SW480 (cell line): ENCODE measurements around the gene TAC3.
"Not testable (repeated sequence)": the region's sequence is repeated elsewhere in the genome, so short reads cannot be mapped to it uniquely, and the experiment has no call there.

Experiments used
- DNase-seq: peaks from one replicate; pipeline ENCODE4 v3.0.0-alpha.2; 2016; ENCODE audit warnings: low spot score

The TAC3 gene

DNA sequence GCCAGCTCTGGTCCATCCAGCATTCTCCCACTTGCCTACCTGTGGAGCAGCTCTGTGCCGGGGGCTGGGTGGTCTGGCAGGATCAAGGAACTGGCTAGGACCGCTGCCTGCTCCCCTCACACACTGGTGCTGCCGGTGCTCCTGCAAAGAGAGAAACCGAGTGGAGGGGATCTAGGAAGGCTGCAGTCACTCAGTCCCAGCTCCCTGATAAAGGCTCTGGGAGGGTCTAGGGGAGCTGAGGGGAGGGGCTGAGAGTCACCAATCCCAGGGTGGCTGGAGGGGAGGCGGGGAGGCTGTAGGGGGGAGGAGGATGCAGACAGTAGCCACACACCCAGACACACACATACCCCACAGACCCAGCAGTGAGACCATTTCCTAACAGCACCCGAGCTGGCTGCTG, at the start of gene TAC3:
TSS of gene TAC3 (minus strand) at position 182 of the 400 bp plus-strand sequence. CDS start 732 bp downstream, outside the sequence.
- DNase-seq: no peak

DNA sequence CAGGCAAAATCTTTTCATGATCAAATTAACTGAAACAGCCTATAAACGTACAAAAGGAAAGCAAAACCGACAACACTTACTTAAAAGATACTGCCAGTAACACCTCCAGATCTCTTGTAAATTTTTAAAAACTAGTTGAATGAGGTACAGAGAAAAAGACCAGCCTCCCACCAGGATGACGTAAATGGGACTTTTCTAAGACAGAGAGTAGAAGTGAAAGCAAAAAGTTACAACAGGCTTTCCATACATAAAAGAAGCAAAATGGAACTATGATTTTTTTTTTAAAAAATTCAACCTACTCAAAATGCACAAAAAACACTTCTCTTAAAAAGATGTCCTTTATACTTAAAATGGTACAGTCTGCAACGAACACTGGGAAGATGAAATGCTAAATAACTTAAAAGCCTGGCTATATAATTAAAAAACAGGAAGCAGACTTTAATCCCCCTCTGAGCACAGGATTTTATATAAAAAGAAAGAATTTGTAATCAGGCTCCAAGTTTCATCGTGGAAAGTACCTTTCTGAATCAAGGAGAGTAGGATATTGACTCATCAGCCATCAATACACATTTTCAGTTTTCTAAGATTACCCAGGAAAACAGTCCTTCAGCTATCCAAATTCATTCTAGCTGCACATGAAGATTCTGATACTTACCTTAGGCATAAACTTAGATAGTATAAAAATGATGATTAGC, 47.8 kb upstream of the TAC3 start:
- no peak for DNase-seq

GRCh38 chr12:57058454-57058853, 42.1 kb upstream of the TAC3 start:
- DNase-seq: no peak

GRCh38 chr12:57057067-57057751, 40.9 kb upstream of the TAC3 start:
- DNase-seq: no peak

DNA sequence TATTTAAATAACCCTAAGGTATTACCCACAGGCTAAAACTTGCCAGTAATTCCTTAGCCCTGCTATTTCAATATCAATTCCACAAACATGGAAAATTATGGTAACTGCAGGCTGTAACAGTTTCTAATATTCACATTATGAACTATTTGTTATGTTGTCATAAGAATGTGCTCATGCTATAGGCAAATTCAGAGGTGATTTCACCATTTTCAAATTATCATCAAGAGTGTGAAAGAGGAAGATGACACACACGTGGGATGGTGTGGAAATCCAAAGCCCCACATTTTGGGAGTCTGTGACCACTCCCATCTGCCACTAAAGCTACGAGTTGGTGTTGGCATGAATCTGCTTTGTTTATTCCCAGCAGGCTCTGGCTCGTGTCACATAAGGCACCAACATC, 39.5 kb upstream of the TAC3 start:
- no peak for DNase-seq

GRCh38 chr12:57053901-57054300, 37.6 kb upstream of the TAC3 start:
- not testable (repeated sequence) for DNase-seq

GRCh38 chr12:57053146-57053545, 36.8 kb upstream of the TAC3 start:
- DNase-seq: not testable (repeated sequence)

- no peak for DNase-seq
These were observed 34.7 kb upstream of the TAC3 start for GRCh38 chr12:57051011-57051410.

GRCh38 chr12:57049890-57050289, 33.6 kb upstream of the TAC3 start, which contains the start of gene MYO1A:
MYO1A (minus strand) TSS chr12:57050129; CDS start chr12:57048323, 1,806 bp downstream.
- DNase-seq: peak; percentile 52

DNA sequence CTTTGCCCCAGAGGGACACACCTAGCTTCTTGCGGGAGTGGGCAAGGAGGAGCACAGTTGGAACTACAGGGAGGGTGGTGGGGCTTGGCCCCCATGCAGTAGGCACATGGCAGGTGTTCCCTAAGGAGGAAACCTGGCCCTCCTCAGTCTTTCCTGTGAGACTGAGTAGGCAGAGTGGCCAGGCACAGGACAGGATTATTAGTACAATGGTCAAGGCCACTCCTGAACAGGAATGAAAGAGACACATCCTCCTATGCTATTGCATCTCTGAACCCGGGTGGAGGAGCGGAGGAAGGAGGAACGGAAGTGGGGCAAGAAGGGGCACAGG, 32.8 kb upstream of the TAC3 start:
- DNase-seq: no peak

GRCh38 chr12:57048423-57049118, 32.2 kb upstream of the TAC3 start:
- no peak for DNase-seq

GRCh38 chr12:57047981-57048380, 31.7 kb upstream of the TAC3 start:
- DNase-seq: no peak

DNA sequence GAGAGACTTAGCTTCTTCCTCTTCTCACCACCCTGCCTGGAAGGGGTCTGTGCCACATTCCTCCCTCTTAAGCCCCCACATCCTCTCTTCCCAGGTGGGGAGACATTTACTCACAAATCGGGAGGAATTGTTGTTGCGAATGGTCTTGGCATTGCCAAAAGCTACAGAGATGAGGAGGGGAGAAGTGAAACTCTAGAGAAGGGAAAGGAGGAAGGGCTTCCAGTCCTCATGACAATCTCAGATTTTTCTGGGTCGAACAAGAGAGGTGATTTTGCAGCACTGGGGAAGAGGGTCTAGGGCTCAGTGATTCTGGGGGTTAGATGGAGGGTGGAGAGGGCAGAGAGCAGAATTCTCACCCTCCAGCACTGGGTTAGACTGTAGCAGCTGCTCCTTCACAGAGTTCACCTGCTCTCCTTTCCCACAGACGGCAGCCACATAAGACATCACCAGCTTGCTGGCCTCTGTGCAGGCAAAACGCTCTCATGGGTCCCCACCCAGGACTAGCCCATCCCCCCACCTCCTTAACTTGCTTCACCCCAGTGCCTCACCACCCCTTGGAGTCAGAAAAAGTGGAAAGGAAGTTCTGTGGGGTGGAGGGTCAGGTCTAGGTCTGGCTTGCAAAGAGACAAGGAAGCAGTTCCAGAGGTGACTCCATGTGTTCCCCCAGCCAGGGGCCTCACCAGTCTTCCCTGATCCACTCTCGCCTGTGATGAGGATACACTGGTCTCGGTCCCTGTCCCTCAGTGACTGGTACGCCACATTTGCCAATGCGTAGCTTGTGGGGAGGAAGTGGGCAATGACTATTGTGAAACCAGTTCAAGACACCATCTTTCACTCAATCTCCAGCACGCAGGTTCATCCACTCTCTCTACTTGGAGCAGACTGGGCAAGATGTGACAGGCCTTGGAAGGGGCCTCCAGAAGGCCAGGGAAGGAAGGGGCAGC, 30.9 kb upstream of the TAC3 start:
- no peak for DNase-seq

- DNase-seq: no peak
These were observed 29.9 kb upstream of the TAC3 start for GRCh38 chr12:57046086-57046791.

GRCh38 chr12:57044889-57045288, 28.6 kb upstream of the TAC3 start:
- no peak for DNase-seq

DNA sequence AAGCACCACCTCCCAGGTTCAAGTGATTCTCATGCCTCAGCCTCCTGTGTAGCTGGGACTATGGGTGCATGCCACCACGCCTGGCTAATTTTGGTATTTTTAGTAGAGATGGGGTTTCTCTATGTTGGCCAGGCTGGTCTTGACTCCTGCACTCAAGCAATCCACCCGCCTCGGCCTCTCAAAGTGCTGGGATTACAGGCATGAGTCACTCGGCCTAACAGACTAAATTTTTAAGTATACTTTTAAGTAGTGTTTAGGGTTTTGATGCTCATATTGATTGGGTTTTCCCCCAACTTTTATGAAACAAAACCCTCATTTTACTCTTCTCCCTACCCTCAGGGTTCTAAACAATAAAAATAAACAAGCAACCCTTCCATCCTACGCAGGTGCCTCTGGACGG, 28.1 kb upstream of the TAC3 start:
- DNase-seq: no peak

GRCh38 chr12:57042695-57043094, 26.4 kb upstream of the TAC3 start:
- no peak for DNase-seq

DNA sequence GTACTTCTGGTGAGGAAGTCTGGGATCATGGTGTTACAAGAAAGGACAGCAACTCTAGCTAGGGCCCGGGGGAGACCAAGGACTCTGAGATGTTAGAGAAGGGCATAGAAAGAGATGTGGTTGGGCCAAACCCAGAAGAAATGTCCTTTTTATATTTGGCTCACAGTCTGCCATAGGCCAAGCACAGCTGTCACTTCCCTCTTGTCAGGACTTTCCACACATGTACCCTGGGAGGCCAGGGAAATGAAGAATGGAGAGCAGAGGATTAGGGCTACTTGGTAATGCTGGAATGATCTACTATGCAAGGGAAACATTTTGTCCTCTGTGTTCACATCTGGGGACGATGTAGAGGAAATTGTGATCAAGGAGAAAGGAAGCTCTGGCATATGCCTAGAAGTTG, 24.4 kb upstream of the TAC3 start:
- no peak for DNase-seq

GRCh38 chr12:57040211-57040610, 23.9 kb upstream of the TAC3 start:
- DNase-seq: no peak

- no peak for DNase-seq
These were observed 22.9 kb upstream of the TAC3 start for GRCh38 chr12:57039016-57039798.

GRCh38 chr12:57037264-57037663, 20.9 kb upstream of the TAC3 start:
- DNase-seq: no peak
